Astrocyte (in vitro differentiated cells and primary cell): ENCODE results near the gene BHLHE23. TPM values are rescaled to one million over a fixed set of nuclear protein-coding genes. Genes with fewer than 3 reads are reported as not detected.

Experiments used
- DNase-seq: peaks from one replicate; pipeline ENCODE4 v3.0.0-alpha.2; 2010; ENCODE audit warnings: low read depth
- FAIRE-seq: peaks from 2 replicates; lab custom pipeline; 2011; peaks lifted over from hg19 to GRCh38; lab: Jason Lieb, UNC
- H2AFZ ChIP-seq: 2 replicates; pipeline ENCODE4 v1.6.0; 2012; ENCODE audit warnings: low read depth, low read length, inconsistent platforms
- H3K27ac ChIP-seq: 2 replicates; pipeline ENCODE4 v1.5.1; 2011; ENCODE audit warnings: low read depth, low read length, inconsistent platforms
- H3K27me3 ChIP-seq: 2 replicates; pipeline ENCODE4 v1.6.0; 2011; ENCODE audit warnings: low read length, inconsistent platforms; ENCODE audit not compliant: insufficient read depth
- H3K36me3 ChIP-seq: 2 replicates; pipeline ENCODE4 v1.5.1; 2011; ENCODE audit warnings: low read length, inconsistent platforms; ENCODE audit not compliant: insufficient read depth
- H3K4me1 ChIP-seq: 2 replicates; pipeline ENCODE4 v1.5.1; 2011; ENCODE audit warnings: low read length, inconsistent platforms; ENCODE audit not compliant: insufficient read depth
- H3K4me2 ChIP-seq: 2 replicates; pipeline ENCODE4 v1.6.0; 2012; ENCODE audit warnings: low read length, inconsistent platforms
- H3K4me3 ChIP-seq: 2 replicates; pipeline ENCODE4 v1.5.1; 2011; ENCODE audit warnings: low read depth, mild to moderate bottlenecking, low read length, inconsistent platforms; ENCODE audit not compliant: insufficient read depth
- H3K79me2 ChIP-seq: 2 replicates; pipeline ENCODE4 v1.6.0; 2012; ENCODE audit warnings: mild to moderate bottlenecking, low read length, inconsistent platforms; ENCODE audit not compliant: insufficient read depth
- H3K9ac ChIP-seq: 2 replicates; pipeline ENCODE4 v1.6.0; 2012; ENCODE audit warnings: mild to moderate bottlenecking, low read length, inconsistent platforms
- H3K9me3 ChIP-seq: 2 replicates; pipeline ENCODE4 v1.5.1; 2012; ENCODE audit warnings: low read depth, mild to moderate bottlenecking, low read length, inconsistent platforms; ENCODE audit not compliant: insufficient read depth
- H4K20me1 ChIP-seq: 2 replicates; pipeline ENCODE4 v1.6.0; 2012; ENCODE audit warnings: low read length, inconsistent platforms; ENCODE audit not compliant: insufficient read depth
- H3K27ac Mint-ChIP-seq: one replicate; pipeline ENCODE4 v1.8.0; 2021; ENCODE audit warnings: mild to moderate bottlenecking, mixed read lengths; ENCODE audit not compliant: unreplicated experiment
- H3K27me3 Mint-ChIP-seq: one replicate; pipeline ENCODE4 v1.8.0; 2021; ENCODE audit warnings: low read depth, mixed read lengths; ENCODE audit not compliant: unreplicated experiment
- H3K36me3 Mint-ChIP-seq: one replicate; pipeline ENCODE4 v1.8.0; 2021; ENCODE audit warnings: low read depth, mixed read lengths; ENCODE audit not compliant: unreplicated experiment
- H3K4me1 Mint-ChIP-seq: one replicate; pipeline ENCODE4 v1.8.0; 2021; ENCODE audit warnings: low read depth, mixed read lengths; ENCODE audit not compliant: unreplicated experiment
- H3K4me3 Mint-ChIP-seq: one replicate; pipeline ENCODE4 v1.8.0; 2021; ENCODE audit warnings: mild to moderate bottlenecking, moderate library complexity, mixed read lengths; ENCODE audit not compliant: unreplicated experiment
- H3K9me3 Mint-ChIP-seq: one replicate; pipeline ENCODE4 v1.8.0; 2021; ENCODE audit warnings: mild to moderate bottlenecking, mixed read lengths; ENCODE audit not compliant: unreplicated experiment
- CTCF ChIP-seq: IDR thresholded peaks from 2 replicates; pipeline ENCODE4 v1.5.1; 2011; ENCODE audit warnings: low read depth, mild to moderate bottlenecking, inconsistent platforms, low read length, moderate library complexity; ENCODE audit not compliant: insufficient read depth
- EZH2 ChIP-seq: IDR thresholded peaks from 2 replicates; pipeline ENCODE4 v1.6.1; 2012; ENCODE audit warnings: mild to moderate bottlenecking, low read length, inconsistent platforms; ENCODE audit not compliant: insufficient read depth
- total RNA-seq: library from RNA; stranded (reverse); gene quantifications from 2 replicates; pipeline ENCODE4 v1.2.1, GENCODE V29; 2021

Gene BHLHE23
- total RNA-seq, 1 donor from 2014 or later: not detected

GRCh38 chr20:63023936-63024571 lies 17.3 kb upstream of the BHLHE23 start:
- Mint-ChIP-seq H3K4me1 (no peaks in the 10 kb centered on the region), H3K4me3 (no peak overlapping the region), H3K36me3 (peaks cover 2% of the 10 kb centered on the region), H3K27ac (no peak overlapping the region), H3K9me3 (peaks cover 8% of the 10 kb centered on the region), H3K27me3 (peaks cover 50% of the 10 kb centered on the region)
- H2AFZ ChIP-seq: no peak overlapping the region
- H3K9me3 ChIP-seq: no peaks in the 10 kb centered on the region
- no peaks in the 10 kb centered on the region for H3K4me1 ChIP-seq
- H3K79me2 ChIP-seq: no peaks in the 10 kb centered on the region
- no peaks in the 10 kb centered on the region for H4K20me1 ChIP-seq
- H3K4me2 ChIP-seq: no peak overlapping the region
- no peaks in the 10 kb centered on the region for H3K36me3 ChIP-seq
- DNase-seq (no peak), FAIRE-seq (no peak)
- no peak overlapping the region for H3K4me3 ChIP-seq
- TF ChIP-seq EZH2 (no peak), CTCF (no peak)
- H3K9ac ChIP-seq: no peak overlapping the region
- no peak overlapping the region for H3K27ac ChIP-seq
- H3K27me3 ChIP-seq: peaks cover 44% of the 10 kb centered on the region

- Histone ChIP-seq H3K9me3 (no peaks in the 10 kb centered on the region), H3K36me3 (no peaks in the 10 kb centered on the region), H3K27me3 (peaks cover 44% of the 10 kb centered on the region), H3K4me1 (no peaks in the 10 kb centered on the region), H3K27ac (no peak overlapping the region), H3K4me3 (no peak overlapping the region), H3K79me2 (no peaks in the 10 kb centered on the region), H3K4me2 (no peak overlapping the region), H3K9ac (no peak overlapping the region), H2AFZ (no peak overlapping the region), H4K20me1 (no peaks in the 10 kb centered on the region)
- peak; percentile 33 for TF ChIP-seq EZH2
- TF ChIP-seq CTCF: no peak
- H3K9me3 Mint-ChIP-seq: peaks cover 8% of the 10 kb centered on the region
- H3K27me3 Mint-ChIP-seq: peaks cover 54% of the 10 kb centered on the region
- no peaks in the 10 kb centered on the region for H3K4me1 Mint-ChIP-seq
- no peak overlapping the region for H3K27ac Mint-ChIP-seq
- peaks cover 2% of the 10 kb centered on the region for H3K36me3 Mint-ChIP-seq
- FAIRE-seq: no peak
- DNase-seq: no peak
- no peak overlapping the region for H3K4me3 Mint-ChIP-seq
Measured at GRCh38 chr20:63023071-63023935, 16.5 kb upstream of the BHLHE23 start.
